GM23338 (cell line): Measurements from ENCODE around the gene HLA-DMA. TPM values are rescaled to one million over a fixed set of nuclear protein-coding genes. Genes with fewer than 3 reads are reported as not detected.

ENCODE experiments used
- ATAC-seq: fragments of 200-7000 bp; cut with Tn5 transposase; 3 replicates; pipeline ENCODE4 v1.9.1; 2020
- DNase-seq: peaks from one replicate; pipeline ENCODE4 v3.0.0-alpha.2; 2015; ENCODE audit warnings: low spot score
- H2AFZ ChIP-seq: fragments of 200-600 bp; sonication (generic); 2 replicates; pipeline ENCODE4 v1.8.0; 2016; ENCODE audit warnings: antibody characterized with exemption, mild to moderate bottlenecking, moderate library complexity
- H3F3A ChIP-seq: fragments of 200-600 bp; sonication (generic); replicated peaks from 2 replicates; pipeline ENCODE4 v1.8.0; 2017; ENCODE audit warnings: antibody characterized with exemption, mixed run types, low read depth
- H3K27ac ChIP-seq: fragments of 200-600 bp; sonication (generic); 2 replicates; pipeline ENCODE4 v1.6.1; 2016; ENCODE audit warnings: low read depth
- H3K27me3 ChIP-seq: fragments of 200-600 bp; sonication (generic); 2 replicates; pipeline ENCODE4 v1.8.0; 2016; ENCODE audit warnings: mild to moderate bottlenecking, mixed run types, moderate library complexity; ENCODE audit not compliant: insufficient read depth
- H3K36me3 ChIP-seq: fragments of 200-600 bp; sonication (generic); 2 replicates; pipeline ENCODE4 v1.8.0; 2016; ENCODE audit warnings: mild to moderate bottlenecking; ENCODE audit not compliant: insufficient read depth
- H3K4me1 ChIP-seq: fragments of 200-600 bp; sonication (generic); 2 replicates; pipeline ENCODE4 v1.8.0; 2016; ENCODE audit warnings: mild to moderate bottlenecking, moderate library complexity; ENCODE audit not compliant: insufficient read depth
- H3K4me2 ChIP-seq: fragments of 200-600 bp; sonication (generic); 2 replicates; pipeline ENCODE4 v1.7.1; 2017; ENCODE audit warnings: mixed run types
- H3K4me3 ChIP-seq: fragments of 200-600 bp; sonication (generic); 2 replicates; pipeline ENCODE4 v1.6.1; 2016; ENCODE audit warnings: mixed run types
- H3K79me2 ChIP-seq: fragments of 200-600 bp; sonication (generic); replicated peaks from 2 replicates; pipeline ENCODE4 v1.8.0; 2017; ENCODE audit warnings: mild to moderate bottlenecking; ENCODE audit not compliant: insufficient read depth
- H3K9me2 ChIP-seq: fragments of 200-600 bp; sonication (generic); 2 replicates; pipeline ENCODE4 v1.8.0; 2017; ENCODE audit not compliant: insufficient read depth
- H4K20me1 ChIP-seq: fragments of 200-600 bp; sonication (generic); replicated peaks from 2 replicates; pipeline ENCODE4 v1.8.0; 2017; ENCODE audit warnings: mild to moderate bottlenecking; ENCODE audit not compliant: insufficient read depth
- H3K27ac Mint-ChIP-seq: 2 replicates; pipeline ENCODE4 v1.8.0; 2020; ENCODE audit warnings: inconsistent platforms, mild to moderate bottlenecking, moderate library complexity, mixed read lengths
- H3K27me3 Mint-ChIP-seq: 3 replicates; pipeline ENCODE4 v1.8.0; 2022; ENCODE audit warnings: low read depth, mild to moderate bottlenecking, moderate library complexity, mixed read lengths, inconsistent platforms; ENCODE audit not compliant: insufficient read depth, poor library complexity
- H3K36me3 Mint-ChIP-seq: 3 replicates; pipeline ENCODE4 v1.8.0; 2021; ENCODE audit warnings: low read depth, mild to moderate bottlenecking, inconsistent platforms, moderate library complexity, mixed read lengths
- H3K4me1 Mint-ChIP-seq: 3 replicates; pipeline ENCODE4 v1.8.0; 2020; ENCODE audit warnings: mild to moderate bottlenecking, inconsistent platforms, mixed read lengths
- H3K4me3 Mint-ChIP-seq: 3 replicates; pipeline ENCODE4 v1.8.0; 2021; ENCODE audit warnings: moderate library complexity, mild to moderate bottlenecking, inconsistent platforms, mixed read lengths
- H3K9me3 Mint-ChIP-seq: 3 replicates; pipeline ENCODE4 v1.8.0; 2020; ENCODE audit warnings: moderate library complexity, mild to moderate bottlenecking, inconsistent platforms, mixed read lengths
- CTCF ChIP-seq, 2 experiments: fragments of 200-600 bp in 1 of 2; sonication (generic) in 1 of 2; conservative IDR thresholded peaks; 2 replicates each; pipeline versions ENCODE4 v1.5.1 to v1.6.1; 2016 to 2017; ENCODE audit warnings: antibody characterized with exemption in 2 of 2, low read depth in 2 of 2, mild to moderate bottlenecking in 2 of 2, moderate library complexity in 1 of 2
- ETS1 ChIP-seq: IDR thresholded peaks from 2 replicates; pipeline ENCODE4 v1.6.1; 2016; ENCODE audit warnings: antibody characterized with exemption
- EZH2phosphoT487 ChIP-seq: fragments of 200-600 bp; sonication (generic); IDR thresholded peaks from one replicate; pipeline ENCODE4 v1.8.1; 2018; ENCODE audit warnings: antibody characterized with exemption; ENCODE audit not compliant: unreplicated experiment
- NANOG ChIP-seq: IDR thresholded peaks from 2 replicates; pipeline ENCODE4 v1.6.1; 2016; ENCODE audit warnings: antibody characterized with exemption, borderline replicate concordance
- POLR2AphosphoS5 ChIP-seq: IDR thresholded peaks from 2 replicates; pipeline ENCODE4 v1.6.1; 2016; ENCODE audit warnings: antibody characterized with exemption, low read depth
- ZNF331 ChIP-seq: fragments of 250-450 bp; sonication (Bioruptor Pico); IDR thresholded peaks from 2 replicates; pipeline ENCODE4 v1.5.0; 2020; ENCODE audit warnings: low read depth, mild to moderate bottlenecking, moderate library complexity
- ZNF462 ChIP-seq: fragments of 250-450 bp; sonication (Bioruptor Pico); IDR thresholded peaks from 2 replicates; pipeline ENCODE4 v1.5.0; 2020; ENCODE audit warnings: mild to moderate bottlenecking, moderate library complexity
- polyA plus RNA-seq: library from polyadenylated mRNA; unstranded; fragments of >200 nt; fragmentation: Nextera tagmentation; extraction: Ambion mirVana; gene quantifications from 2 replicates; pipeline ENCODE4 v1.2.1, GENCODE V29; 2016
- total RNA-seq: library from RNA; depleted of rRNA; stranded (reverse); fragments of >200 nt; shearing (Covaris generic); gene quantifications from 2 replicates; pipeline ENCODE4 v1.2.3, GENCODE V29; 2014
- TF ChIP-seq, protein P1 (sequence below): IDR thresholded peaks from one replicate; pipeline ENCODE4 v1.6.1; 2018; ENCODE audit warnings: antibody characterized with exemption; ENCODE audit not compliant: unreplicated experiment

HLA-DMA gene
- total and polyA plus RNA-seq, 2 experiments from 2014 or later: 5.2 to 6.2 TPM

GRCh38 chr6:32970413-32971241 is 17.7 kb upstream of the HLA-DMA start (continued):
- TF ChIP-seq ZNF462 (CRISPR knock-in tag) (no peak), NANOG (no peak), ETS1 (no peak)

DNA sequence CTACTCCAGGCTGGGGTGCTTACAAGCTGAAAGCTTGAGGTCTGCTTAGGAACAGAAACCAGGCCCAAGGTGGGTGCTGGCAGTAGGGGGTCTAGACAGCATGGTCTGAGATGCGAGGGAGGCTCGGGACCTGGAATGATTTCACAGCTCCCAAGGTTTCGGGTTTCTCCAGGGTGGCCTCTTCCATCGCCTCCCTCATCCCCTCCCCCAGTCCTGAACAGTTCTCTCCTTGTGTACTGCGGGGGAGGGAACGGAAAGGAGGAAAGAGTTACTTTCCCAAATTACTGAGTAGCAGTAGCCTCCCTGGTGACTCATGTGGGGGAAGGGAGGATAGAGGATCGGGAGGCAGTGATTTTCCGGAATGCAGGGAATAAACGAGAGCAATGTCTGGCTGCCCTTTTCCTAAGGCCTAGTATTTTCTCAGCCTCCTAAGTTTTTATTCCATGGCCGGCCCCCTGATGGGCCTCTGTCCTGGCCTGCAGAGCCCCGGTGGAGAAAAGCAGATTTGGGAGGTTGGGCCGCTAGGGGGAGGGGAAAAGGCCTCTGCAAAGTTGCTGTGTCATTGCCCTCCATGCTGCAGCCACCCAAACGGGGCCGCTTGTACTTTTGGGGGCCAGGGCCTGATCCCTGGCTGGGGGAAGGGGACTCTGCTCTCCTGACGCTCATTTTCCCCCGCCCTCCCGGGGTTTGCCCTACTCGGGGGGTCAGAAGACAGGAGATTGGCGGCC is 17.0 kb upstream of the HLA-DMA start:
- Histone ChIP-seq H3F3A (peaks cover 32% of the 10 kb centered on the region), H3K4me1 (peaks cover 14% of the 10 kb centered on the region; the same call in 1 of the 2 replicates), H4K20me1 (peaks cover 24% of the 10 kb centered on the region), H3K4me3 (peak overlapping the region; percentile 99), H3K9me2 (no peaks in the 10 kb centered on the region), H3K36me3 (peaks cover 19% of the 10 kb centered on the region), H3K27ac (peak overlapping the region; percentile 100), H3K79me2 (peaks cover 59% of the 10 kb centered on the region), H3K27me3 (no peaks in the 10 kb centered on the region), H3K4me2 (peak overlapping the region; percentile 100), H2AFZ (no peak overlapping the region)
- TF ChIP-seq, protein P1, sequence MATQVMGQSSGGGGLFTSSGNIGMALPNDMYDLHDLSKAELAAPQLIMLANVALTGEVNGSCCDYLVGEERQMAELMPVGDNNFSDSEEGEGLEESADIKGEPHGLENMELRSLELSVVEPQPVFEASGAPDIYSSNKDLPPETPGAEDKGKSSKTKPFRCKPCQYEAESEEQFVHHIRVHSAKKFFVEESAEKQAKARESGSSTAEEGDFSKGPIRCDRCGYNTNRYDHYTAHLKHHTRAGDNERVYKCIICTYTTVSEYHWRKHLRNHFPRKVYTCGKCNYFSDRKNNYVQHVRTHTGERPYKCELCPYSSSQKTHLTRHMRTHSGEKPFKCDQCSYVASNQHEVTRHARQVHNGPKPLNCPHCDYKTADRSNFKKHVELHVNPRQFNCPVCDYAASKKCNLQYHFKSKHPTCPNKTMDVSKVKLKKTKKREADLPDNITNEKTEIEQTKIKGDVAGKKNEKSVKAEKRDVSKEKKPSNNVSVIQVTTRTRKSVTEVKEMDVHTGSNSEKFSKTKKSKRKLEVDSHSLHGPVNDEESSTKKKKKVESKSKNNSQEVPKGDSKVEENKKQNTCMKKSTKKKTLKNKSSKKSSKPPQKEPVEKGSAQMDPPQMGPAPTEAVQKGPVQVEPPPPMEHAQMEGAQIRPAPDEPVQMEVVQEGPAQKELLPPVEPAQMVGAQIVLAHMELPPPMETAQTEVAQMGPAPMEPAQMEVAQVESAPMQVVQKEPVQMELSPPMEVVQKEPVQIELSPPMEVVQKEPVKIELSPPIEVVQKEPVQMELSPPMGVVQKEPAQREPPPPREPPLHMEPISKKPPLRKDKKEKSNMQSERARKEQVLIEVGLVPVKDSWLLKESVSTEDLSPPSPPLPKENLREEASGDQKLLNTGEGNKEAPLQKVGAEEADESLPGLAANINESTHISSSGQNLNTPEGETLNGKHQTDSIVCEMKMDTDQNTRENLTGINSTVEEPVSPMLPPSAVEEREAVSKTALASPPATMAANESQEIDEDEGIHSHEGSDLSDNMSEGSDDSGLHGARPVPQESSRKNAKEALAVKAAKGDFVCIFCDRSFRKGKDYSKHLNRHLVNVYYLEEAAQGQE: no peak
- TF ChIP-seq CTCF (conservative IDR thresholded peaks at IDR 0.05; ENCODE audit: low read depth in 2 of 2) (peak; percentile 12 to 26; a peak in 3 of 4 replicates), EZH2phosphoT487 (no peak), ZNF331 (0 out of 2 replicates have a peak, but pooled peaks have one; percentile 18), POLR2AphosphoS5 (peak; percentile 43; the same call in 1 of the 2 replicates), NANOG (no peak)
- Mint-ChIP-seq H3K4me1 (peaks cover 12% of the 10 kb centered on the region), H3K27me3 (peaks cover 48% of the 10 kb centered on the region), H3K27ac (peak overlapping the region; percentile 100), H3K36me3 (peaks cover 53% of the 10 kb centered on the region), H3K4me3 (peak overlapping the region; percentile 98), H3K9me3 (peaks cover 12% of the 10 kb centered on the region)
- ATAC-seq (peak; percentile 1), DNase-seq (peak; percentile 88)
